ENCODE data around the gene NANOS2. TPM values are rescaled to one million over a fixed set of nuclear protein-coding genes. Genes with fewer than 3 reads are reported as not detected.

Gene NANOS2
- total and polyA plus RNA-seq, 2 of the 13 experiments (the other 11 are each of a cell fraction or from before 2014, with no cell fraction given) = not detected

GRCh38 chr19:45874620-45874966 lies 40.0 kb downstream of the NANOS2 start (continued):
- TF ChIP-seq SRSF9 (IDR thresholded peaks at IDR 0.05; ENCODE audit: borderline replicate concordance, insufficient read depth, low read depth, low read length, poor library complexity, severe bottlenecking) (no peak), ZFP91 (CRISPR knock-in tag; IDR thresholded peaks at IDR 0.05; ENCODE audit: borderline replicate concordance) (no peak), ERF (CRISPR knock-in tag; IDR thresholded peaks at IDR 0.05) (no peak), ZNF547 (CRISPR knock-in tag; IDR thresholded peaks at IDR 0.05) (no peak), ZC3H4 (CRISPR knock-in tag; IDR thresholded peaks at IDR 0.05; ENCODE audit: borderline replicate concordance) (peak; percentile 72; the same call in 1 of the 2 replicates), FOXA1 (IDR thresholded peaks at IDR 0.05) (no peak), FOXA1 (CRISPR knock-in tag; IDR thresholded peaks at IDR 0.05) (peak; percentile 72), ZNF230 (CRISPR knock-in tag; IDR thresholded peaks at IDR 0.05) (no peak), ZNF569 (CRISPR knock-in tag; IDR thresholded peaks at IDR 0.05; ENCODE audit: borderline replicate concordance) (no peak), KLF11 (CRISPR knock-in tag; IDR thresholded peaks at IDR 0.05) (no peak), NR0B2 (CRISPR knock-in tag; IDR thresholded peaks at IDR 0.05) (peak; percentile 45; the same call in 1 of the 2 replicates), HOXA7 (CRISPR knock-in tag; IDR thresholded peaks at IDR 0.05) (no peak), ZBTB20 (CRISPR knock-in tag; IDR thresholded peaks at IDR 0.05; ENCODE audit: borderline replicate concordance, low read depth) (0 out of 2 replicates have a peak, but pooled peaks have one; percentile 17), REPIN1 (CRISPR knock-in tag; IDR thresholded peaks at IDR 0.05; ENCODE audit: borderline replicate concordance, low read depth) (peak; percentile 54; the same call in 1 of the 2 replicates), ZNF292 (CRISPR knock-in tag; IDR thresholded peaks at IDR 0.05; ENCODE audit: borderline replicate concordance, low read depth) (0 out of 2 replicates have a peak, but pooled peaks have one; percentile 20), KAT7 (CRISPR knock-in tag; IDR thresholded peaks at IDR 0.05; ENCODE audit: borderline replicate concordance) (no peak), GPBP1L1 (CRISPR knock-in tag; IDR thresholded peaks at IDR 0.05) (no peak)
- TF ChIP-seq, protein P1, sequence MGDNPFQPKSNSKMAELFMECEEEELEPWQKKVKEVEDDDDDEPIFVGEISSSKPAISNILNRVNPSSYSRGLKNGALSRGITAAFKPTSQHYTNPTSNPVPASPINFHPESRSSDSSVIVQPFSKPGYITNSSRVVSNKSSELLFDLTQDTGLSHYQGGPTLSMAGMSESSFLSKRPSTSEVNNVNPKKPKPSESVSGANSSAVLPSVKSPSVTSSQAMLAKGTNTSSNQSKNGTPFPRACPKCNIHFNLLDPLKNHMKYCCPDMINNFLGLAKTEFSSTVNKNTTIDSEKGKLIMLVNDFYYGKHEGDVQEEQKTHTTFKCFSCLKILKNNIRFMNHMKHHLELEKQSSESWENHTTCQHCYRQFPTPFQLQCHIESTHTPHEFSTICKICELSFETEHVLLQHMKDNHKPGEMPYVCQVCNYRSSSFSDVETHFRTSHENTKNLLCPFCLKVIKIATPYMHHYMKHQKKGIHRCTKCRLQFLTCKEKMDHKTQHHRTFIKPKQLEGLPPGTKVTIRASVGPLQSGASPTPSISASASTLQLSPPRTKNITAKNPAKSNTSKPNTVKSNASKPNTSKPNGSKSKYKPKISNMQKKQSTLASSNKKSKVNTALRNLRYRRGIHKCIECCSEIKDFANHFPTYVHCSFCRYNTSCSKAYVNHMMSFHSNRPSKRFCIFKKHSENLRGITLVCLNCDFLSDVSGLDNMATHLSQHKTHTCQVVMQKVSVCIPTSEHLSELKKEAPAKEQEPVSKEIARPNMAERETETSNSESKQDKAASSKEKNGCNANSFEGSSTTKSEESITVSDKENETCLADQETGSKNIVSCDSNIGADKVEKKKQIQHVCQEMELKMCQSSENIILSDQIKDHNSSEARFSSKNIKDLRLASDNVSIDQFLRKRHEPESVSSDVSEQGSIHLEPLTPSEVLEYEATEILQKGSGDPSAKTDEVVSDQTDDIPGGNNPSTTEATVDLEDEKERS (CRISPR knock-in tag; IDR thresholded peaks at IDR 0.05) = 0 out of 2 replicates have a peak, but pooled peaks have one; percentile 42
- TF ChIP-seq, protein P2, sequence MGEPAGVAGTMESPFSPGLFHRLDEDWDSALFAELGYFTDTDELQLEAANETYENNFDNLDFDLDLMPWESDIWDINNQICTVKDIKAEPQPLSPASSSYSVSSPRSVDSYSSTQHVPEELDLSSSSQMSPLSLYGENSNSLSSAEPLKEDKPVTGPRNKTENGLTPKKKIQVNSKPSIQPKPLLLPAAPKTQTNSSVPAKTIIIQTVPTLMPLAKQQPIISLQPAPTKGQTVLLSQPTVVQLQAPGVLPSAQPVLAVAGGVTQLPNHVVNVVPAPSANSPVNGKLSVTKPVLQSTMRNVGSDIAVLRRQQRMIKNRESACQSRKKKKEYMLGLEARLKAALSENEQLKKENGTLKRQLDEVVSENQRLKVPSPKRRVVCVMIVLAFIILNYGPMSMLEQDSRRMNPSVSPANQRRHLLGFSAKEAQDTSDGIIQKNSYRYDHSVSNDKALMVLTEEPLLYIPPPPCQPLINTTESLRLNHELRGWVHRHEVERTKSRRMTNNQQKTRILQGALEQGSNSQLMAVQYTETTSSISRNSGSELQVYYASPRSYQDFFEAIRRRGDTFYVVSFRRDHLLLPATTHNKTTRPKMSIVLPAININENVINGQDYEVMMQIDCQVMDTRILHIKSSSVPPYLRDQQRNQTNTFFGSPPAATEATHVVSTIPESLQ (CRISPR knock-in tag; conservative IDR thresholded peaks at IDR 0.05) = no peak
- TF ChIP-seq, protein P3, sequence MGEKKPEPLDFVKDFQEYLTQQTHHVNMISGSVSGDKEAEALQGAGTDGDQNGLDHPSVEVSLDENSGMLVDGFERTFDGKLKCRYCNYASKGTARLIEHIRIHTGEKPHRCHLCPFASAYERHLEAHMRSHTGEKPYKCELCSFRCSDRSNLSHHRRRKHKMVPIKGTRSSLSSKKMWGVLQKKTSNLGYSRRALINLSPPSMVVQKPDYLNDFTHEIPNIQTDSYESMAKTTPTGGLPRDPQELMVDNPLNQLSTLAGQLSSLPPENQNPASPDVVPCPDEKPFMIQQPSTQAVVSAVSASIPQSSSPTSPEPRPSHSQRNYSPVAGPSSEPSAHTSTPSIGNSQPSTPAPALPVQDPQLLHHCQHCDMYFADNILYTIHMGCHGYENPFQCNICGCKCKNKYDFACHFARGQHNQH (CRISPR knock-in tag; IDR thresholded peaks at IDR 0.05) = no peak

Data from HepG2 (cell line).